Gastrocnemius medialis (tissue), 4 donors: Measurements from ENCODE around the gene CTDSP1.

Source experiments
- CTCF ChIP-seq, 5 experiments: fragments of 450-650 bp in 3 of 5; fragments of 200-600 bp in 2 of 5; sonication (generic) in 2 of 5; IDR thresholded peaks in 4 of 5; conservative IDR thresholded peaks in 1 of 5; 1 replicate in 4 of 5; 2 replicates in 1 of 5; pipeline ENCODE4 v1.5.1; 2016 to 2019; ENCODE audit warnings: antibody characterized with exemption in 5 of 5, mild to moderate bottlenecking in 3 of 5, moderate library complexity in 3 of 5
- POLR2A ChIP-seq, 2 donors: fragments of 450-650 bp; IDR thresholded peaks; one replicate each; pipeline ENCODE4 v1.6.1; 2017; ENCODE audit warnings: antibody characterized with exemption in 2 of 2, mild to moderate bottlenecking in 2 of 2, moderate library complexity in 2 of 2

DNA sequence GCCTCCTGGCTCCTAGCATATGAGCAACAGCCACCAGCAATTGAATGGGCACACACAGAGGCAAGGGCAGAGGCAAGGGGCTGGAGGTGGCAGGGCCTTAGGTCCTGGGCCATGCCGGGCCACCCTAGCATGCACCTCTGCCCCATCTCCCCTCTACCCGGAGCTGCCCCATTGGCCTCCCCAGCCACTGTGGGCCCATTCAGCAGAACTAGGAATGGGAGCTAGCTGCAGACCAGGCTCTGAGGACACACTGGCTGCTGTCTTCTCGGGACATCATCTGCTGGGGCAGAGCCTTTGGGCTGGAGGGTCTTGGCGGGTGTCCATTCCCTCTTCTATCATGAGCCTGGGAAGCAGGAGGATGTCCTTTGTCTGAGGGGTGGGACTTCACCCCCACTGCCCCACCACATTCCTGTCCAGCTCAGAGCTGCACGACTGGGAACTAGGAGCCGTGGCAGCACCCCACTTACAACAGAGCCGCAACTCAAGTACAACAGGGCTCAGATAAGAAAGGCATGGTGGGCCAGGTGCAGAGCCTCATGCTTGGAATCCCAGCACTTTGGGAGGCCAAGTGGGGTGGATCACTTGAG lies 20.1 kb downstream of the CTDSP1 start:
- no peak for TF ChIP-seq CTCF (IDR thresholded peaks at IDR 0.05 in 4 of 5, conservative IDR thresholded peaks at IDR 0.05 in 1 of 5)
- no peak for TF ChIP-seq POLR2A (IDR thresholded peaks at IDR 0.05)
